ENCODE measurements around the gene AHCTF1. TPM values are rescaled to one million over a fixed set of nuclear protein-coding genes. Genes with fewer than 3 reads are reported as not detected.
"Not testable (repeated sequence)": the region's sequence is repeated elsewhere in the genome, so short reads cannot be mapped to it uniquely, and the experiment has no call there.

The AHCTF1 gene
- total and polyA plus RNA-seq, 2 donors (not counting 1 experiment from before 2014, with no cell fraction given), result 15.8 to 30.6 TPM

- Histone ChIP-seq H3K9me3 (ENCODE audit: control insufficient read depth, insufficient read depth, low read depth, low read length) (no peaks in the 10 kb centered on the region), H3K36me3 (ENCODE audit: control insufficient read depth, insufficient read depth, low read length) (no peaks in the 10 kb centered on the region), H2AFZ (ENCODE audit: low read length) (no peak overlapping the region), H3K79me2 (ENCODE audit: control insufficient read depth, insufficient read depth, low read length) (no peaks in the 10 kb centered on the region), H3K4me2 (ENCODE audit: extremely low read depth, insufficient read depth, low read length) (no peak overlapping the region), H3K27me3 (ENCODE audit: control insufficient read depth, insufficient read depth, low read length) (no peaks in the 10 kb centered on the region), H3K4me3 (replicated peaks in 1 of 4; ENCODE audit: control extremely low read depth in 1 of 4, insufficient read depth in 1 of 4, low read depth in 3 of 4, low read length in 4 of 4) (no peak overlapping the region), H3K4me1 (ENCODE audit: control insufficient read depth, extremely low read depth, insufficient read depth, low read length) (no peaks in the 10 kb centered on the region), H3K27ac (ENCODE audit: insufficient read depth, low read length) (no peak overlapping the region), H4K20me1 (ENCODE audit: control insufficient read depth, extremely low read depth, insufficient read depth, low read length) (no peaks in the 10 kb centered on the region), H3K9ac (ENCODE audit: insufficient read depth, low read length) (no peak overlapping the region)
- TF ChIP-seq EZH2 (IDR thresholded peaks at IDR 0.05; ENCODE audit: low read length, missing control alignments) (no peak), CTCF (conservative IDR thresholded peaks at IDR 0.05 in 1 of 2, IDR thresholded peaks at IDR 0.05 in 1 of 2; ENCODE audit: low read depth in 1 of 2, low read length in 2 of 2) (no peak)
- DNase-seq (ENCODE audit: low read depth in 2 of 2), result no peak
These were observed 106.1 kb downstream of the AHCTF1 start for GRCh38 chr1:246825557-246826175.

GRCh38 chr1:246824541-246824940 is 107.2 kb downstream of the AHCTF1 start:
- no peaks in the 10 kb centered on the region for H3K9me3 ChIP-seq (ENCODE audit: control insufficient read depth, insufficient read depth, low read depth, low read length)
- H3K4me3 ChIP-seq (replicated peaks in 1 of 4; ENCODE audit: control extremely low read depth in 1 of 4, insufficient read depth in 1 of 4, low read depth in 3 of 4, low read length in 4 of 4), result no peak overlapping the region
- no peaks in the 10 kb centered on the region for H3K4me1 ChIP-seq (ENCODE audit: control insufficient read depth, extremely low read depth, insufficient read depth, low read length)
- no peak for TF ChIP-seq EZH2 (IDR thresholded peaks at IDR 0.05; ENCODE audit: low read length, missing control alignments)
- TF ChIP-seq CTCF (conservative IDR thresholded peaks at IDR 0.05 in 1 of 2, IDR thresholded peaks at IDR 0.05 in 1 of 2; ENCODE audit: low read depth in 1 of 2, low read length in 2 of 2), result no peak
- H3K27ac ChIP-seq (ENCODE audit: insufficient read depth, low read length), result no peak overlapping the region
- H3K79me2 ChIP-seq (ENCODE audit: control insufficient read depth, insufficient read depth, low read length), result no peaks in the 10 kb centered on the region
- H3K36me3 ChIP-seq (ENCODE audit: control insufficient read depth, insufficient read depth, low read length), result no peaks in the 10 kb centered on the region
- no peak overlapping the region for H3K4me2 ChIP-seq (ENCODE audit: extremely low read depth, insufficient read depth, low read length)
- no peaks in the 10 kb centered on the region for H4K20me1 ChIP-seq (ENCODE audit: control insufficient read depth, extremely low read depth, insufficient read depth, low read length)
- no peak overlapping the region for H3K9ac ChIP-seq (ENCODE audit: insufficient read depth, low read length)
- DNase-seq (ENCODE audit: low read depth in 2 of 2), result no peak
- no peaks in the 10 kb centered on the region for H3K27me3 ChIP-seq (ENCODE audit: control insufficient read depth, insufficient read depth, low read length)
- H2AFZ ChIP-seq (ENCODE audit: low read length), result no peak overlapping the region

GRCh38 chr1:246822154-246822553 is 109.6 kb downstream of the AHCTF1 start:
- not testable (repeated sequence) for DNase-seq (ENCODE audit: low read depth in 2 of 2); H3K27me3 ChIP-seq (ENCODE audit: control insufficient read depth, insufficient read depth, low read length); H3K9me3 ChIP-seq (ENCODE audit: control insufficient read depth, insufficient read depth, low read depth, low read length); H3K36me3 ChIP-seq (ENCODE audit: control insufficient read depth, insufficient read depth, low read length); H3K27ac ChIP-seq (ENCODE audit: insufficient read depth, low read length); H3K9ac ChIP-seq (ENCODE audit: insufficient read depth, low read length); H2AFZ ChIP-seq (ENCODE audit: low read length); H3K4me1 ChIP-seq (ENCODE audit: control insufficient read depth, extremely low read depth, insufficient read depth, low read length); H4K20me1 ChIP-seq (ENCODE audit: control insufficient read depth, extremely low read depth, insufficient read depth, low read length); H3K4me3 ChIP-seq (replicated peaks in 1 of 4; ENCODE audit: control extremely low read depth in 1 of 4, insufficient read depth in 1 of 4, low read depth in 3 of 4, low read length in 4 of 4); H3K79me2 ChIP-seq (ENCODE audit: control insufficient read depth, insufficient read depth, low read length); H3K4me2 ChIP-seq (ENCODE audit: extremely low read depth, insufficient read depth, low read length)
